Measurements from ENCODE around the gene TMEM87B.

- TF ChIP-seq CTCF (IDR thresholded peaks at IDR 0.05), result no peak
- TF ChIP-seq EP300 (IDR thresholded peaks at IDR 0.05; ENCODE audit: low read depth), result no peak
- TF ChIP-seq POLR2AphosphoS5 (IDR thresholded peaks at IDR 0.05), result no peak
- no peak for TF ChIP-seq POLR2A (IDR thresholded peaks at IDR 0.05)
Measured at GRCh38 chr2:112020561-112020960, 34.5 kb upstream of the TMEM87B start.

All from transverse colon (tissue), 4 donors.